Adrenal gland (tissue), 12 donors: ENCODE measurements around the gene SNN. TPM values are rescaled to one million over a fixed set of nuclear protein-coding genes. Genes with fewer than 3 reads are reported as not detected.

Experiments used
- DNase-seq, 7 donors: peaks; one replicate each; pipeline ENCODE4 v3.0.0-alpha.2; 2019 to 2020
- H3K27ac ChIP-seq, 5 donors: fragments of 200-600 bp; sonication (generic) in 4 of 5; 1 replicate in 3 of 5; 2 replicates in 2 of 5; pipeline versions ENCODE4 v1.5.1 to v1.8.0; 2016 to 2020; ENCODE audit warnings: mild to moderate bottlenecking in 1 of 5
- H3K27me3 ChIP-seq: fragments of 200-600 bp; 2 replicates; pipeline ENCODE4 v1.8.0; 2021
- H3K36me3 ChIP-seq, 2 donors: fragments of 200-600 bp; replicated peaks in 1 of 2; 1 replicate in 1 of 2; 2 replicates in 1 of 2; pipeline versions ENCODE4 v1.5.1 to v1.8.0; 2018 to 2022
- H3K4me1 ChIP-seq, 2 donors: fragments of 200-600 bp; replicated peaks in 1 of 2; 1 replicate in 1 of 2; 2 replicates in 1 of 2; pipeline versions ENCODE4 v1.5.1 to v1.8.0; 2018 to 2021
- H3K4me3 ChIP-seq, 4 donors: fragments of 200-600 bp; sonication (generic) in 3 of 4; one replicate each; pipeline ENCODE4 v1.5.1; 2016 to 2018
- H3K9me3 ChIP-seq, 3 donors: fragments of 200-600 bp; sonication (generic) in 1 of 3; replicated peaks in 1 of 3; 1 replicate in 2 of 3; 2 replicates in 1 of 3; pipeline versions ENCODE4 v1.5.1 to v1.8.0; 2016 to 2021
- CTCF ChIP-seq, 6 experiments: fragments of 450-650 bp in 4 of 6; fragments of 200-600 bp in 2 of 6; sonication (generic) in 1 of 6; IDR thresholded peaks; 1 replicate in 5 of 6; 2 replicates in 1 of 6; pipeline versions ENCODE4 v1.5.1 to v1.8.0; 2016 to 2021; ENCODE audit warnings: antibody characterized with exemption in 6 of 6, mild to moderate bottlenecking in 2 of 6, moderate library complexity in 1 of 6
- POLR2A ChIP-seq, 2 donors: fragments of 450-650 bp; IDR thresholded peaks; one replicate each; pipeline ENCODE4 v1.6.1; 2017; ENCODE audit warnings: antibody characterized with exemption in 2 of 2, mild to moderate bottlenecking in 2 of 2, moderate library complexity in 1 of 2
- WGBS, 4 donors: extraction: QIAGEN DNeasy Blood & Tissue Kit in 2 of 4; methylation state at CpG; one replicate each; pipeline versions ENCODE4 v1.1.5 to v1.1.7; 2013 to 2017; 5-methylcytosine and 5-hydroxymethylcytosine counted together
- intact Hi-C, 2 donors: fragments of 100-400 bp; cut with DNase I; formaldehyde crosslinking; loops; one replicate each; pipeline versions ENCODE4 v1.14.1 to v1.15.0; 2022 to 2023
- polyA plus RNA-seq, 3 donors: library from polyadenylated mRNA; stranded (reverse); fragments of 200-250 nt in 2 of 3; fragments of 350-450 nt in 1 of 3; fragmentation: Illumina TruSeq in 1 of 3; extraction: RNeasy Lipid Tissue Mini Kit (QIAGEN cat#74804) in 1 of 3; gene quantifications; one replicate each; pipeline ENCODE4 v1.2.3, GENCODE V29; 2013 to 2014
- total RNA-seq, 9 donors: library from RNA; depleted of rRNA in 4 of 9; stranded (reverse); fragments of >200 nt in 4 of 9; fragments of 120-200 nt in 1 of 9; fragmentation: NEBNext Ultra II Directional in 1 of 9; extraction: Animal tissue kit (Norgen Biotek cat#: 25700) in 1 of 9; gene quantifications; one replicate each; pipeline versions ENCODE4 v1.1.0 to v1.2.4, GENCODE V29; 2013 to 2023
- donor health status: healthy with polysubstance abuse.
- donor health status: Bipolar disorder and iron deficiency.
- donor health status: DM: yes; HTN: yes; CAD: no.
- donor health status: DM: no; HTN: no; CAD: no.
- donor health status: DM: no; HTN: no; CAD: no.
- donor health status: DM: yes; HTN: yes; CAD: no.

Gene SNN
- total and polyA plus RNA-seq, 12 donors: 10.5 to 94.7 (median 39.3) TPM

- Histone ChIP-seq H3K4me1 (peaks cover 15 to 46% of the 10 kb centered on the region in 2 donors), H3K27me3 (no peaks in the 10 kb centered on the region), H3K27ac (peak overlapping the region in 2 of 5 donors; percentile 14 to 38), H3K4me3 (no peak overlapping the region), H3K9me3 (no peaks in the 10 kb centered on the region), H3K36me3 (peaks cover 0 to 18% of the 10 kb centered on the region in 2 donors)
- no peak for DNase-seq
- TF ChIP-seq POLR2A (IDR thresholded peaks at IDR 0.05) (no peak), CTCF (IDR thresholded peaks at IDR 0.05) (no peak)
- 82 to 96% (median 86%) methylated on average over 1 of the region's 1 CpG for WGBS, 4 donors
- intact Hi-C loops: no loop called here
Measured at GRCh38 chr16:11708421-11708820, 40.2 kb downstream of the SNN start.

- no peaks in the 10 kb centered on the region for H3K9me3 ChIP-seq
- TF ChIP-seq CTCF (IDR thresholded peaks at IDR 0.05) (no peak), POLR2A (IDR thresholded peaks at IDR 0.05) (no peak)
- H3K36me3 ChIP-seq: peaks cover 0 to 18% of the 10 kb centered on the region in 2 donors
- H3K27ac ChIP-seq: peak overlapping the region in 1 of 5 donors; percentile 5
- H3K4me3 ChIP-seq: no peak overlapping the region
- peaks cover 8 to 19% of the 10 kb centered on the region in 2 donors for H3K4me1 ChIP-seq
- no peak for DNase-seq
- no peaks in the 10 kb centered on the region for H3K27me3 ChIP-seq
- WGBS, 4 donors: 76 to 93% (median 82%) methylated on average over 4 of the region's 4 CpGs
- intact Hi-C loops: loop anchor here (5.0 to 10.0 kb wide), 3 partner anchors 67 to 314 kb away; no protein-coding TSS in a partner anchor
Measured at GRCh38 chr16:11711662-11712061, 43.4 kb downstream of the SNN start.

- no peak overlapping the region for H3K27ac ChIP-seq
- intact Hi-C loops: loop anchor here (5.0 to 10.0 kb wide), 3 partner anchors 67 to 315 kb away; no protein-coding TSS in a partner anchor
- TF ChIP-seq CTCF (IDR thresholded peaks at IDR 0.05): no peak
- TF ChIP-seq POLR2A (IDR thresholded peaks at IDR 0.05): no peak
- H3K27me3 ChIP-seq: no peaks in the 10 kb centered on the region
- no peaks in the 10 kb centered on the region for H3K9me3 ChIP-seq
- no peak overlapping the region for H3K4me3 ChIP-seq
- WGBS, 4 donors: 97 to 100% (median 98%) methylated on average over 3 of the region's 3 CpGs
- no peak for DNase-seq
- H3K4me1 ChIP-seq: peaks cover 8 to 18% of the 10 kb centered on the region in 2 donors
- H3K36me3 ChIP-seq: peaks cover 0 to 18% of the 10 kb centered on the region in 2 donors
Measured at GRCh38 chr16:11712122-11712521, 43.9 kb downstream of the SNN start.

- DNase-seq: no peak
- no peaks in the 10 kb centered on the region for H3K27me3 ChIP-seq
- peaks cover 0 to 3% of the 10 kb centered on the region in 2 donors for H3K4me1 ChIP-seq
- no peak overlapping the region for H3K27ac ChIP-seq
- no peak for TF ChIP-seq CTCF (IDR thresholded peaks at IDR 0.05)
- TF ChIP-seq POLR2A (IDR thresholded peaks at IDR 0.05): no peak
- 68 to 76% (median 74%) methylated on average over 8 of the region's 8 CpGs for WGBS, 4 donors
- H3K36me3 ChIP-seq: peaks cover 0 to 27% of the 10 kb centered on the region in 2 donors
- intact Hi-C loops: loop anchor here (5.0 to 10.0 kb wide), 3 partner anchors 71 to 318 kb away; no protein-coding TSS in a partner anchor
- no peak overlapping the region for H3K4me3 ChIP-seq
- H3K9me3 ChIP-seq: no peaks in the 10 kb centered on the region
Measured at GRCh38 chr16:11715246-11715947, 47.1 kb downstream of the SNN start.
